Spleen (tissue), 7 donors: ENCODE results near the gene DNAJA3.

Experiments used
- POLR2A ChIP-seq, 3 donors: fragments of 450-650 bp; IDR thresholded peaks; one replicate each; pipeline ENCODE4 v1.5.1; 2017; ENCODE audit warnings: antibody characterized with exemption in 3 of 3, mild to moderate bottlenecking in 1 of 3
- POLR2AphosphoS5 ChIP-seq, 3 donors: sonication (generic); formaldehyde crosslinking; IDR thresholded peaks; one replicate each; pipeline ENCODE4 v1.5.1; 2017; ENCODE audit warnings: antibody characterized with exemption in 3 of 3
- TF ChIP-seq, protein P1 (sequence below), 11 experiments: fragments of 200-600 bp in 7 of 11; fragments of 450-650 bp in 4 of 11; sonication (generic) in 4 of 11; IDR thresholded peaks in 8 of 11; conservative IDR thresholded peaks in 3 of 11; 1 replicate in 7 of 11; 2 replicates in 4 of 11; pipeline versions ENCODE4 v1.4.0 to v1.8.0; 2016 to 2021; ENCODE audit warnings: antibody characterized with exemption in 11 of 11, inconsistent platforms in 4 of 11, mild to moderate bottlenecking in 1 of 11
- donor health status: DM: no; HTN: no; CAD: no; lungs with moderate emphysema.
- donor health status: DM: no; HTN: no; CAD: no.
- donor health status: DM: no; HTN: no; CAD: no.

DNA sequence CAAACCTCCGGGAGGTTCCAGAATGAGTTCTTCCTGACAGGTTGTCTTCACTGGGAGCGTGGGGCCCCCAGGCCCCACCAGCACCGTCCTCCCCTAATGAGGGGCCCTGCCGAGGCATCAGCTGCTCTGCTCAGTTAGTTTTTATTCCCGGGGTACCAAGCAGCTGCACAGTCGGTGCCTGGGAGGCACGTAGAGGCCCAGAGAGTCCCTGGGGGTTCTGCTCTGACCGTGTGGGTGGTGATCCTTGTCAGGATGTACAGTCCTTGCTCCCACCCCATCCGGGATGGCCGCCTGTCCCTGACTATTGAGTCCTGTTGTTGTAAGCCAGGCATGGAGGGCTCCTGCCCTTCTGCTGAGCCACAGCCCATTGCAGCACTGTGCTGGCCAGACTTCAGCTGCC is 30.3 kb downstream of the DNAJA3 start:
- TF ChIP-seq POLR2A (IDR thresholded peaks at IDR 0.05): no peak
- TF ChIP-seq, protein P1, sequence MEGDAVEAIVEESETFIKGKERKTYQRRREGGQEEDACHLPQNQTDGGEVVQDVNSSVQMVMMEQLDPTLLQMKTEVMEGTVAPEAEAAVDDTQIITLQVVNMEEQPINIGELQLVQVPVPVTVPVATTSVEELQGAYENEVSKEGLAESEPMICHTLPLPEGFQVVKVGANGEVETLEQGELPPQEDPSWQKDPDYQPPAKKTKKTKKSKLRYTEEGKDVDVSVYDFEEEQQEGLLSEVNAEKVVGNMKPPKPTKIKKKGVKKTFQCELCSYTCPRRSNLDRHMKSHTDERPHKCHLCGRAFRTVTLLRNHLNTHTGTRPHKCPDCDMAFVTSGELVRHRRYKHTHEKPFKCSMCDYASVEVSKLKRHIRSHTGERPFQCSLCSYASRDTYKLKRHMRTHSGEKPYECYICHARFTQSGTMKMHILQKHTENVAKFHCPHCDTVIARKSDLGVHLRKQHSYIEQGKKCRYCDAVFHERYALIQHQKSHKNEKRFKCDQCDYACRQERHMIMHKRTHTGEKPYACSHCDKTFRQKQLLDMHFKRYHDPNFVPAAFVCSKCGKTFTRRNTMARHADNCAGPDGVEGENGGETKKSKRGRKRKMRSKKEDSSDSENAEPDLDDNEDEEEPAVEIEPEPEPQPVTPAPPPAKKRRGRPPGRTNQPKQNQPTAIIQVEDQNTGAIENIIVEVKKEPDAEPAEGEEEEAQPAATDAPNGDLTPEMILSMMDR (IDR thresholded peaks at IDR 0.05 in 8 of 11, conservative IDR thresholded peaks at IDR 0.05 in 3 of 11): no peak
- peak in 1 of 3 donors; percentile 9 for TF ChIP-seq POLR2AphosphoS5 (IDR thresholded peaks at IDR 0.05)
